ENCODE measurements around the gene MAN2A2.
A peak's percentile ranks its signal among the peaks of the same experiment; 100 is the strongest.
"Not testable (repeated sequence)": the region's sequence is repeated elsewhere in the genome, so short reads cannot be mapped to it uniquely, and the experiment has no call there.

The MAN2A2 gene

GRCh38 chr15:90884719-90885431 is 18.2 kb upstream of the MAN2A2 start:
- no peak for DNase-seq

GRCh38 chr15:90885432-90886290 is 17.4 kb upstream of the MAN2A2 start:
- no peak for DNase-seq

- DNase-seq, result no peak
These were observed 16.8 kb upstream of the MAN2A2 start for GRCh38 chr15:90886291-90886614.

- no peak for DNase-seq
These were observed 16.0 kb upstream of the MAN2A2 start for GRCh38 chr15:90887037-90887481.

GRCh38 chr15:90889313-90889730 is 13.8 kb upstream of the MAN2A2 start:
- DNase-seq, result no peak

DNA sequence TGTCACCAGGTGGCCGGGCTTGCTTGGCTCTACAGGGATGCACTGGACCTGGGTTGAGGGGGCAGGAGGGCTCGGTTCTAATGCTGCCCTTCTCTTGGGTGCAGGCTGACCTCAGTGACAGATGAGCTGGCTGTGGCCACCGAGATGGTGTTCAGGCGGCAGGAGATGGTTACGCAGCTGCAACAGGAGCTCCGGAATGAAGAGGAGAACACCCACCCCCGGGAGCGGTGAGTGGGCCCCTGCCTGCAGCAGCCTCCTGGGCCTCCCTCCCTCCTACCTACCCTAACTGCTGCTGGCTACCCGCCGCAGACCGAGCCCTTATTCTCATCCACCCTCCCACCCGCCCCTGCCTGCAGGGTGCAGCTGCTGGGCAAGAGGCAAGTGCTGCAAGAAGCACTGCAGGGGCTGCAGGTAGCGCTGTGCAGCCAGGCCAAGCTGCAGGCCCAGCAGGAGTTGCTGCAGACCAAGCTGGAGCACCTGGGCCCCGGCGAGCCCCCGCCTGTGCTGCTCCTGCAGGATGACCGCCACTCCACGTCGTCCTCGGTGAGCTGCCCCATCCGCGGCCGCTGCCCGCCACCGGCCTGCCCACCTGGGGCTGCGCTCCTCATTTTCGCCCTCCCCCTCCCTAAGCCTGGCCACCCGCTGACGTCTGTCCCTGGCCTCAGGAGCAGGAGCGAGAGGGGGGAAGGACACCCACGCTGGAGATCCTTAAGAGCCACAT is 13.2 kb upstream of the MAN2A2 start:
- DNase-seq, result no peak

- DNase-seq, result no peak
These were observed 12.3 kb upstream of the MAN2A2 start for GRCh38 chr15:90890839-90891238.

DNA sequence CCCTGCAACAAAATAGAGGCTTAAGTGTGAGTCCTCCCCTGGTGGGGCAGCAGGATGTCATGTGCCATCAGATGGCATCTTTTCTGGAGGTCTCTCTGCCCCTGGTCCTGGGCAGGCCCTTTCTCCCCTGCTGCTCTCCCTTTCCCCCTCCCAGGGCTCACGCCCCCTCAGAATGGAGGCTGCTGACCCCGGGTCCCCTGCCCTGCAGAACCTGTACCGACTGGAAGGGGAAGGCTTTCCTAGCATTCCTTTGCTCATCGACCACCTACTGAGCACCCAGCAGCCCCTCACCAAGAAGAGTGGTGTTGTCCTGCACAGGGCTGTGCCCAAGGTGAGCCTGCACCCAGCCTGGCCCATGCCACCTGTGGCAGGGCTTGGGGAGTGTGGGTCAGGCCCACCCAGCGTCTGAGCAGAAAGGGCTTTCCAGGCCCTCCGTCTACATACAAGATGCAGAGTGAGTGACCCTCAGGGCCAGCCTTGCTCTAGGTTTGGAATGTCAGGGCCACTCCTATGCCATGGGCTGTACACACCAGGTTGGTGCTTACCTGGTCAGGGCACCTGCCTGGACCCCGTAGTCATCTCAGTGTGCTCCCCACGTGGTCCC is 11.7 kb upstream of the MAN2A2 start:
- DNase-seq, result no peak

GRCh38 chr15:90892023-90892422 is 11.1 kb upstream of the MAN2A2 start:
- no peak for DNase-seq

- no peak for DNase-seq
These were observed 10.5 kb upstream of the MAN2A2 start for GRCh38 chr15:90892498-90893174.

DNA sequence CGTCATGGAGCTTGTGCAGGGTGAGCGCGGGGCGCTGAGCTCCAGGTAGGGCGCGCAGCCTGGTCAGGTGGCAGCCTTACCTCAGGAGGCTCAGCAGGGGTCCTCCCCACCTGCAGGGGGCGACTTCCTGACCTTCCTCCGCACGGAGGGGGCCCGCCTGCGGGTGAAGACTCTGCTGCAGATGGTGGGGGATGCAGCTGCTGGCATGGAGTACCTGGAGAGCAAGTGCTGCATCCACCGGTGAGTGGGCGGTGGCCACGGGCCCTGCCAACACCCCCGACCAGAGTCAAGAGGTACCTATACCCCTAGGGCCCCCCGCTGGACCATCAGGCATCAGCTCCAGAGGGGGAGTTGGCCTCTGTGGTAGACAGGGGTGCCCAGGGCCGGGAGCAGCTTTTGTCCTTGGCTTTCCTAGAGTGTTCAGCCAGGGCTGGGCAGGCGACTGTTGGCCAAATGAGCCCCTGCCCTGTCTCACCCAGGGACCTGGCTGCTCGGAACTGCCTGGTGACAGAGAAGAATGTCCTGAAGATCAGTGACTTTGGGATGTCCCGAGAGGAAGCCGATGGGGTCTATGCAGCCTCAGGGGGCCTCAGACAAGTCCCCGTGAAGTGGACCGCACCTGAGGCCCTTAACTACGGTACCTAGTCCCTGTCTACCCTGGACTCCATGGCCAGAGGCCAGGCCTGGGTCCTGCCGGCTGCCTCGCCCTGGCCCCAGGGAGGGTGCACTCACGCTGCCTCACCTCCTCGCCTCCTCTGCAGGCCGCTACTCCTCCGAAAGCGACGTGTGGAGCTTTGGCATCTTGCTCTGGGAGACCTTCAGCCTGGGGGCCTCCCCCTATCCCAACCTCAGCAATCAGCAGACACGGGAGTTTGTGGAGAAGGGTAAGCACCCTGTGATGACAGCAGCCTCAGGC is 9.7 kb upstream of the MAN2A2 start:
- no peak for DNase-seq

DNA sequence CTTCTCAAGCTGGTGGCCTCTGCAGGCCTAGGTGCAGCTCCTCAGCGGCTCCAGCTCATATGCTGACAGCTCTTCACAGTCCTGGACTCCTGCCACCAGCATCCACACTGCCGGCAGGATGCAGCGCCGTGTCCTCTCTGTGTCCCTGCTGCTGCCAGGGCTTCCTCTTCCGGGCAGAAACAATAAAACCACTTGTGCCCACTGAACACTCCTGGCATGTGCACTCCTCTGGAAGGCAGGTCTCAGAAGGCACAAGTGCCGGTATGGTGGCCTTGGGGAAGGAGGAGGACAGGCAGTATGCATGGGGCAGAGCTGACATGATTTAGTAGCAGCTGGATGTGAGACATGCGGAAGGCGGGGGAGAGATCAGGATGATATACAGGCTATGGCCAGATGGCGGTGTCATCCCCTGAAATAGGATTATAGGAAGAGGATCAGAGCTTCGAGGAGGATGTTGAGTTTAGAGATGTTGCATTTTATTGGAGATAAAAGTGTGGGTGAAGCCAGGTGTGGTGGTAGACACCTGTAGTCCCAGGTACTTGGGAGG is 7.5 kb upstream of the MAN2A2 start:
- no peak for DNase-seq

DNA sequence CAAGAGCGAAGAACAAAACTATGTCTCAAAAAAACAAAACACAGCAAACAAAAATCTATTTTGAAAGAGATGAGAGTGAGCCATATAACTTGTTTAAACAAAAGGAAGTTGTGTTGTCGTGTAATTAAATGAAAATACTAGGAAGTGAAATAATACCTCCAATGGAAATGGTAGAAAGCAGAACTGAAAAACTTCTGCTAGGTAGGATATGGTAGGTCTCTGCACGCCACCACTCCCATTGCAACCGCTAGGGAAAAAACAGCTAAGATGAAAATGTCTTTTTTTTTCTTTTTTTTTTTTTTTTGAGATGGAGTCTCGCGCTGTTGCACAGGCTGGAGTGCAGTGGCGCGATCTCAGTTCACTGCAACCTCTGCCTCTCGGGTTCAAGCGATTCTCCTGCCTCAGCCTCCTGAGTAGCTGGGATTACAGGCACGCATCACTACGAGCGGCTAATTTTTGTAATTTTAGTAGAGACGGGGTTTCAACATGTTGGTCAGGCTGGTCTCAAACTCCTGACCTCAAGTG is 5.9 kb upstream of the MAN2A2 start:
- not testable (repeated sequence) for DNase-seq

DNA sequence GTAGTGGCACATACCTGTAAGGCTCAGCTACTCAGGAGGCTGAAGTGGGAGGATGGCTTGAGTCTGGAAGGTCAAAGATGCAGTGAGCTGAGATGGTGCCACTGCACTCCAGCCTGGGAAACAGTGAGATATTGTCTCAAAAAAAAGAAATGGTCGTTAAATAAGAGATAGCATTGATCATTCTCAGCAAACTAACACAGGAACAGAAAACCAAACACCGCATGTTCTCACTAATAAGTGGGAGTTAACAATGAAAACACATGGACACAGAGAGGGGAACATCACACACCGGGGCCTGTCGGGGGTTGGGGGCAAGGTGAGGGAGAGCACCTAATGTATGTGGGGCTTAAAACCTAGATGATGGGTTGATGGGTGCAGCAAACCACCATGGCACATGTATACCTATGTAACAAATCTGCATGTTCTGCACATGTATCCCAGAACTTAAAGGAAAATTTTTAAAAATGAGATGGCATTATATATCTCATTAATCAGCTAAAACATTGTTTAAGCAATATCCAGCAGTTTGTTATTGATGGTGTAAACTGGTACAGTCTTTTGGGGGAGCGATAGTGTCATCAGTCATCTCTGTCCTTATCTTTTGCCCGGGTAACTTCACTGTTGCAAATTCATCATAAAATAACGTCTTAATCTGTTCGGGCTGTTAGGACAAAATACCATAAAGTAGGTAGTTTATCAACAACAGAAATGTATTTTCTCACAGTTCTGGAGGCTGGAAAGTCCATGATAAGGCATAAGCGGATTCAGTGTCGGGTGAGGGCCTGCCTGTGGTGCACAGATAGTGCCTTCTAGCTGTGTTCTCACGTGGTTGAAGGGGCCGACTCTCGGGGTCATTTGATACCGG is 1.7 kb upstream of the MAN2A2 start:
- DNase-seq, result no peak

DNA sequence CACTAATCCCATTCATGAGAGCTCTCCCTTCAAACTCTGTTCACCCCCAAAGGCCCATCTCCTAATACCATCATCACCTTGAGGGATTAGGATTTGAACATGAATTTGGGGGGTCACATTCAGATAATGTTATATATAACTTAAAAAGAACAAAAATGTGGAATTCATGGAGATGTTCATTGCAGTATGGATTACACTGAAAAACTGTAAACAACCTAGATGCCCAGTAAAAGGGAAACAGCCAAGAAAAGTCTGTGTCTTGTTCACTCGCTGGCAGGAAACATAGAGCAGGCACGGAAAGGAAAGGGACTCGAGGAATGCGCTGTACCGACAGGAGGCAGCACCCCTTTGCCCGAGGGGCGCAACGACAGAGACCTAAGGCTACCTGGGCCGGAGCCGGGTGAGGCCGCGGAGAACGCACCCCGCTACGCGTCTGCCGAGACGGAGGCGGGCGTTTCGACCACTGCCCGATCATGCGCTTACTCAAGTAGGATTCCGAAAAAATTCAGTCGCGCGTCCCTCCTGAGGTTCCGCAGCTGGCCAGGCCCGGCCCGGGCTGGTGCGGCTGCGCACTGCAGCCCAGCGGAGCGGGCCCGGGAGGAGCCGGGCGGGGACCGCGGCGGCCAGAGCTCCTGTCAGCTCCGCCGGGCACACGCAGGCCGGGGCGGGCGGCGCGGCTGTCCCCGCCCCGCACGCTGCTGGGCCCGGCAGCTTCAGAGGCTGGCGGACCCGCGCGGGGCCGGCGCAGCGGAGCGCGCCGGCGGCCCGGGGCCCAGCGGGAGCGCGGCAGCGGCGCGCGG is 862 bp upstream of the MAN2A2 start:
- DNase-seq, result peak; percentile 40

- DNase-seq, result no peak
These were observed 833 bp downstream of the MAN2A2 start for GRCh38 chr15:90903733-90904536.

DNA sequence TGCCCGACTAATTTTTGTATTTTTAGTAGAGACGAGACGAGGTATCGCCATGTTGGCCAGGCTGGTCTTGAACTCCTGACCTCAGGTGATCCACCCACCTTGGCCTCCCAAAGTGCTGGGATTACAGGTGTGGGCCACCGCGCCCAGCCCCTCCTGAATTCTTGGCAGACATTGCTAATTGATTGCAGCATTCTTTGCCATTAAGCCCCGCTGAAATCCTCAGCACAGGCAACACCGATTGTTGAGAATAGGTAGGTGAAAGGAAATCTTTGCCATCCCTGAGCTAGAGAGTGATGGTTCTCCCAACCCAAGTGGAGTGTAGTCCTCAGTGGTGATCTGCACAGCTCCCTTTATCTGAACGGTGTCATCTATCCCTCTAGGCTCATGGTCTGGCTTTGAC is 1.6 kb downstream of the MAN2A2 start:
- no peak for DNase-seq
